GM19240 (cell line): ENCODE results near the gene SS18.
"Not testable (repeated sequence)": the region's sequence is repeated elsewhere in the genome, so short reads cannot be mapped to it uniquely, and the experiment has no call there.

Experiments used
- DNase-seq: peaks from one replicate; pipeline ENCODE4 v3.0.0; 2011; ENCODE audit warnings: low spot score; ENCODE audit not compliant: insufficient read length

Gene SS18, protein sequence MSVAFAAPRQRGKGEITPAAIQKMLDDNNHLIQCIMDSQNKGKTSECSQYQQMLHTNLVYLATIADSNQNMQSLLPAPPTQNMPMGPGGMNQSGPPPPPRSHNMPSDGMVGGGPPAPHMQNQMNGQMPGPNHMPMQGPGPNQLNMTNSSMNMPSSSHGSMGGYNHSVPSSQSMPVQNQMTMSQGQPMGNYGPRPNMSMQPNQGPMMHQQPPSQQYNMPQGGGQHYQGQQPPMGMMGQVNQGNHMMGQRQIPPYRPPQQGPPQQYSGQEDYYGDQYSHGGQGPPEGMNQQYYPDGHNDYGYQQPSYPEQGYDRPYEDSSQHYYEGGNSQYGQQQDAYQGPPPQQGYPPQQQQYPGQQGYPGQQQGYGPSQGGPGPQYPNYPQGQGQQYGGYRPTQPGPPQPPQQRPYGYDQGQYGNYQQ

DNA sequence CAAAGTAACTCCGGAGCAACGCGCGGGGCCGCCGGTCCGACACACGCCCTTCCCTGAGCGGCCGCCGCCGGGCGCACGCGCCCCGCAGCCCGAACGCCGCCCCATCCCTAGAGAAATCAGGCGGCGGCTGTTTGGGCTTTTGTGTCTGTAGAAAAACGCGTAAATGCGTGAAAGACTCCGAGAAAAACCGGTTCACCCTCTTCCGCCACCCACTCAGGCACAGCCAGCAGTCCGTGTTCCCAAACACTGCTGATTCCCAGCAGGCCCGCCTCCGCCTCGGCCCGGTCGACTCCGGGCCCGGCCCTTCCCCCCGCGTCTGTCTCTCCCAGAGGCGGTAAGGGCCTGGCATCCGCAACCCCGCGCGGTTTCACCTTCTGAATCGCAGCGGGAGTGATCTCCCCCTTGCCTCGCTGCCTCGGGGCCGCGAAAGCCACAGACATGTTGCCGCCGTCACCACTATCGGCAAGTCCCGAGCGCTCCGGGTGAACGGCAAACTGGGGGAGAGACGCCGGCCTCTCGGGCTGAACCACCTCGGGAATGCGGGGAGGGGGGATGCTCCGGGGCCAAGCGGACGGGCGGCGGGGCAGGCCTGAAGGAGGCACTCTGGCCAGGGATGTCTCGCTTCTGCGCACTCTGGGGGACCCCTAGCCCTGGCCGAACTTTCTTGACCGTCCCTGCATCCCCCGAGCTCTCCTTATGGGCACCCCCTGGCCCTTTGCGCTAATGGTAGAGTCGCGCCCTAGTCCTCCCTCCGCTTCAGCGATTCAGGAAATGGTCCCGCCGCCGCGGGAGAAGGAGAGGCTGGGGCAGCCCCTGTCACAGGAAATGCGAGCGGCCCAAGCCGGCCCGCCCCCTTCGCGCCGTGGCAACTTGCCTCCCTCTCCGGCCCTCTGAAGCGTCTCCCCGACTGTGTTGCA is at the start of gene SS18:
Gene SS18 (minus strand): TSS at position 484 of the 917 bp plus-strand sequence. CDS start 44 bp downstream, at position 440.
- peak; percentile 61 for DNase-seq

DNA sequence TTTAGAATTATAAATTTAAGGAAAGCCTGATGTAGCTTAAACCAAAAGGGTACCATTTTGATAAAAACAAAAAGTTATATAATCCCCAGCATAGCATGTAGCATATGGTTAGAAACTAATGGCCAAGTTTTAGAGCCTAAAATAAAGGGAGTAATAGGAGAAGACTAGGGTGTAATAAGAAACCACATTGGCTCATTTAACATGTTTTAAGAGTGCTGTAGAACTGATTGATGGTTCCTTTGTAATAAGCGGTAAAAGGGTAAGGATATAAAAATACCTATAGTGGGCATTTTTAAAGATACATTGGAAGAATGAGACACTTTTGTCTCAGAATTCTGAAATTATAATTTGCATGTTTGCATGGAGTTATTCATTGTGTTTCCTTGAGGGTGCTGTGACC is 45.1 kb upstream of the SS18 start:
- DNase-seq = no peak

DNA sequence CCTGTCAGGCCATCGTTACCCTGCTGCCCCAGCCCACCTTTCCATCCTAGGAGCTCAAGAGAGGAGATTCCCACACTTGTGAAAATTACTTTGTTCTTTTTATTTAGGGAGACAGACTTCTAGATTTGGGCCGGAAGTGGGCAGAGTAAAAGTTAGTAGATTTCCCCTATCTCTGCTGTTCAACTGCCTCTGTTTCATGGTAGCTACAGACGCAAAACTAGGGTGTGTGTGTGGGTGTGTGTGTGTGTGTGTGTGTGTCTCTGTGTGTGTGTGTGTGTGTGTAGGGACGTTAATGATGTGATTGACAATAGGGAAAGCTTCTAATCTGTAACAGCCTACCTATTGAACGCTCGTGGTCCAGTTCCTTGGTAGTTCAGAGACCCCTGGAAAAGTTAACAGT is 43.7 kb upstream of the SS18 start:
- DNase-seq = no peak

DNA sequence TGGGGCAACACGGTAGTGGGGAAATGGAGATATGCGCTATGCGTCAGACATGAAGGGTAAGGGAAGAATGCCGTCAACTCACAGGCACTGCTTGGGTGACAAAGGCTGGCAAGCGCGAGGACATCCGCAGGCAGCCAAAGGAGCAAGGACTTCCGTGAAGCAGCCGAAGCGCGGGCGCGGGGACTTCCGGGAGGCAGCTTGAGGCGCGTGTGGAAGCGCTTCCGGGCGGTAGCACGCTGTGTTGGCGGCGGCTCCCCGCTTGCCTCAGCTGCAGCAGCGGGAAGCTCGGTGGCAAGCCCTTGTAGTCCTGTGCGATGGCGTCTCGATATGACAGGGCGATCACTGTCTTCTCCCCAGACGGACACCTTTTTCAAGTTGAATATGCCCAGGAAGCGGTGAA is 43.2 kb upstream of the SS18 start, which contains the start of gene PSMA8:
Gene PSMA8 (plus strand): TSS at position 218 of the 400 bp plus-strand sequence. CDS start 97 bp downstream, at position 315.
- no peak for DNase-seq

DNA sequence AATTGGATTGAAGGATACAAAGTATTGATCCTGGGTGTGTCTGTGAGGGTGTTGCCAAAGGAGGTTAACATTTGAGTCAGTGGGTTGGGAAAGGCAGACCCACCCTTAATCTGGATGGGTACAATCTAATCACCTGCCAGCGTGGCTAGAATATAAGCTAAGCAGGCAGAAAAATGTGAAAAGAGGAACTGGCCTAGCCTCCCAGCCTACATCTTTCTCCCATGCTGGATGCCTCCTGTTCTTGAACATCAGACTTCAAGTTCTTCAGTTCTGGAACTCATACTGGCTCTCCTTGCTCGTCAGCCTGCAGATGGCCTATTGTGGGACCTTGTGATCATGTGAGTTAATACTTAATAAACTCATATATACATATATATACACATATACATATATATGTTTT is 37.8 kb upstream of the SS18 start:
- DNase-seq = not testable (repeated sequence)

DNA sequence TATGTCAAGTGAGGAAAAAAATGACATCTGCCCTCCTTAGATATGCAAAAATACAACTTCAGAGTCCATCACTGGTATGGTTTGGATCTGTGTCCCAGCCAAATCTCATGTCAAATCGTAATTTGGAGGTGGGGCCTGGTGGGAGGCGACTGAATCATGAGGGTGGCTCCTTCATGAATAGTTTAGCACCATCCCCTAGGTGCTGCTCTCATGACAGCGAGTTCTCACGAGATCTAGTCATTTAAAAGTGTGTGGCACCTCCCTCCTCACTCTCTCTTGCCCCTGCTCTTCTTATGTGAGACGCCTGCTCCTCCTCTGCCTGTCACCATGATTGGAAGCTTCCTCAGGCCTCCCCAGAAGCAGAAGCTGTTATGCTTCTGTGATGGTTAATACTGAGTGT is 37.4 kb upstream of the SS18 start:
- DNase-seq = no peak

DNA sequence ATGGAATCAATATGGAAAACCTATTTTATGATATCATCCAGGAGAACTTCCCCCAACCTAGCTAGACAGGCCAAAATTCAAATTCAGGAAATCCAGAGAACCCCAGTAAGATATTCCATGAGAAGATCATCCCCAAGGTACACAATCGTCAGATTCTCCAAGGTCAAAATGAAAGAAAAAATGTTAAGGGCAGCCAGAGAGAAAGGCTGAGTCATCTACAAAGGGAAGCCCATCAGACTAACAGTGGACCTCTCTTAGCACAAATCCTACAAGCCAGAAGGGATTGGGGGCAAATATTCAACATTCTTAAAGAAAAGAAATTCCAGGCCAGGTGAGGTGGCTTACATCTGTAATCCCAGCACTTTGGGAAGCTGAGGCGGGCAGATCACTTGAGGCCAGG is 31.6 kb upstream of the SS18 start:
- not testable (repeated sequence) for DNase-seq

DNA sequence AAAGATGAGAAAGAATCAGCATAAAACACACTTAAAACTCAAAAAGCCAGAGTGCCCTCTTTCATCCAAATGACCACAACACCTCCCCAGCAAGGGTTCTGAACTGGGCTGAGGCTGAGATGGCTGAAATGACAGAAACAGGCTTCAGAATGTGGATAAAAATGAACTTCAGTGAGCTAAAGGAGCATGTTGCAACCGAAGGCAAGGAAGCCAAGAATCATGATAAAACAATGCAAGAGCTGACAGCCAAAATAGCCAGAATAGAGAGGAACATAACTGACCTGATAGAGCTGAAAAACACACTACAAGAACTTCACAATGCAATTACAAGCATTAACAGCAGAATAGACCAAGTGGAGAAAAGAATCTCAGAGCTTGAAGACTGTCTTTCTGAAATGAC is 31.1 kb upstream of the SS18 start:
- DNase-seq = no peak

DNA sequence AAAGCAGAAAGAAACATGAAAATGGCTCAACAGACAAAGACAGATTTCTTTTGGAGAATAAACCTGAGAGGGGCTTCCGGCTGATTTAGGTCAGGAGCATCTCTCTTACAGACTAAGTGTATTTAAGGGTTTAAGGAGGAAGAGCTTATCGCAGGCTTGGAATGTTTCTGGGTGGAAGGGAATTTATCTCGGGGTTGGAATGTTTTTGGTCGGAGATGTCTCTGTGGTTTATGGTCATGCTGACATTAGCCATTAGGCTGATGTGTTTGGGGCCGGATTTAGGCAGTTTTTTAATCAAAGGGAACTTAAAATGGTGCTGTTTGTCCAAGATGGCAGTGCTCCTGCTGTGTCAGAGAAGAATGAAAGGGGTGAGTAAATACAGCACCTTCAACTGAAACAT is 28.8 kb upstream of the SS18 start:
- DNase-seq = no peak

DNA sequence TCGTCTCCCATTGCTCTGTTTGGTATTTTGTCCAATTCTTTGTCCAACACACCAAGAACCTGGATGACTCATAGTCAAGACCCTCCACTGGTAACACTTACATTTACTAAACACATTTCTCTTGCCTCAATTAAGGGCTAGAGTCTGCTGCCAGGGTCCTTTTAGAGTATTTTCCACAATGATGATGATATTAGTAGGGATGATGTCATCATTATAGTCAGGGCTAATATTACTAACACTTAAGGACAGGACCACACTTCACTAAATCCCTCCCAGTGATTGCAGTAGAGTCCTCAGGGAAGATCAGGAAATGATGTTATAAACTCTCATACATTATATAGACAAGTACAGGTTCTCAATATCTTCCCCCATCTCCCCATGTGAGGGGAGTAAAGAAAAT is 13.6 kb upstream of the SS18 start:
- DNase-seq = no peak

DNA sequence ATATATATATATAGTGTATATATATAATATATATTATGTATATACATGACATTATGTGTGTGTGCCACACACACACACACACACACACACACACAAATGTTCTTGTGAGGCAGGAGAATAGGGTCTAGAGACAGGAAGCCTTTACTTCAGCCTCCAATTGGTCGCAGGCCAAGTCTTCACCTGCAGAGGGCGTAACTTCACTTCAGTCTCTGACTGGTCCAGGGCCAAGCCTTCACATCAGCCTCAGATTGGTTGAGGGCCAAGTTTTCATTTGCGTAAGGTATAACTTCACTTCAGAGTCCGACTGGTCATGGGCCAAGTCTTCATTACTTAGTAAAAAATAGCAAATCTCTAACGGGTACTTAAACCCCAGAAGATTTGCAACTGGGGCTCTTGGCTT is 13.2 kb upstream of the SS18 start:
- DNase-seq = no peak

DNA sequence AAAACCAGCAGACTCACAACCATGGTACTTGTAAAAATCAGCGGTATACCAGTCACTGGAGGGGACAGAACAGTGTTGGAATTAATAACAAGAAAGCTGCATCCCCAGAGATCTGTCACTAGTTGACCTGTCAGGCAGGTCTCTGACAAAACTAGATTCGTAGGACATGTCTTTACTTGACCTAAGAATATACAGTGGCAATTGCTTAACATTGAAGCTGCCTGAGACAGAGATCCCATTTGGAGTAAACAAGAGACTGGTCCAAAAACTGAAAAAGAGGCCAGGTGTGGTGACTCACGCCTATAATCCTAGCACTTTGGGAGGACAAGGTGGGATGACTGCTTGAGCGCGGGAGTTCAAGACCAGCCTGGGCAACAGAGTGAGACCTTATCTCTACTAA is 7.2 kb upstream of the SS18 start:
- DNase-seq = no peak

DNA sequence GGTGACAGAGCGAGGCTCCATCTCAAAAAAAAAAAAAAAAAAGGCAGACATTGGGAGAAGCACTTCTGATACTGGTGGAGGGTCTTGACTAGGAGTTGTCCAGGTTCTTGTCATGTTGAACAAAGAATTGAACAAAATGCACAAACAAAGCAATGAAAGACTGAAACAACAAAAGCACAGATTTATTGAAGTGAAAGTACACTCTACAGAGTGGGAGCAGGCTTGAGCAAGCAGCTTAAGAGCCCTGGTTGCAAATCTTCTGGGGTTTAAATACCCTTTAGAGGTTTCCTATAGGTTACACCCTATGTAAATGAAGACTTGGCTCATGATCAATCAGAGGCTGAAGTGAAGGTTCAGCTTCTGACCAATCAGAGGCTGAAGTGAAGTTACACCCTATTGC is 6.4 kb upstream of the SS18 start:
- no peak for DNase-seq

DNA sequence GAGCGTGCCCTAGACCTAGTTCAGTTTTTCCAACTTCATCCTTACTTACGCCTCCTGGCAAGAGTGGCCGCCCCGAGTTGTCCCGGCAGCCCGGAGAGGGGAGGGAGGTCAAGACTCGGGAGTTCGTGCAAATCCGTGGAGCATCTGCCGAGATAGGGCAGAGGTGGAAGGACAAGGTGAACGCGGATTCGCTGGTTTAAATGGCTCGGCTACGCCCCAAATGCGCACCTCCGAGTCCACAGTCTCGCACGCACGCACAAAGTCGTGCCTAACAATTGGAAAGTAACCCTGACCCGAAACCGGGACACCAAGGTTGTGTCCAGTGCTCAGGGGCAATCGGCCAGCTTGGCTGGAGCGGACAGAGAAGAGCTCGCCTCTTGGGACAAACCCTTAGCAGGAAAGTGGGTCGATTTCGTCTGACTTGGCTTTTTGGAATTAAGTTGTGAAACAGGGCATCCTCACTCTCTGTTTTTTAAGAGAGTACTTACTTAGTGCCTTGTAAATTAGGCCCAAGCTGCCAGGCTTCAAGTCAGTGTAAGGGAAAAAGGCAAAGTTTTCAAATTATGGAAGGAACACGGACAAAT is 726 bp upstream of the SS18 start:
- DNase-seq = peak; percentile 24

DNA sequence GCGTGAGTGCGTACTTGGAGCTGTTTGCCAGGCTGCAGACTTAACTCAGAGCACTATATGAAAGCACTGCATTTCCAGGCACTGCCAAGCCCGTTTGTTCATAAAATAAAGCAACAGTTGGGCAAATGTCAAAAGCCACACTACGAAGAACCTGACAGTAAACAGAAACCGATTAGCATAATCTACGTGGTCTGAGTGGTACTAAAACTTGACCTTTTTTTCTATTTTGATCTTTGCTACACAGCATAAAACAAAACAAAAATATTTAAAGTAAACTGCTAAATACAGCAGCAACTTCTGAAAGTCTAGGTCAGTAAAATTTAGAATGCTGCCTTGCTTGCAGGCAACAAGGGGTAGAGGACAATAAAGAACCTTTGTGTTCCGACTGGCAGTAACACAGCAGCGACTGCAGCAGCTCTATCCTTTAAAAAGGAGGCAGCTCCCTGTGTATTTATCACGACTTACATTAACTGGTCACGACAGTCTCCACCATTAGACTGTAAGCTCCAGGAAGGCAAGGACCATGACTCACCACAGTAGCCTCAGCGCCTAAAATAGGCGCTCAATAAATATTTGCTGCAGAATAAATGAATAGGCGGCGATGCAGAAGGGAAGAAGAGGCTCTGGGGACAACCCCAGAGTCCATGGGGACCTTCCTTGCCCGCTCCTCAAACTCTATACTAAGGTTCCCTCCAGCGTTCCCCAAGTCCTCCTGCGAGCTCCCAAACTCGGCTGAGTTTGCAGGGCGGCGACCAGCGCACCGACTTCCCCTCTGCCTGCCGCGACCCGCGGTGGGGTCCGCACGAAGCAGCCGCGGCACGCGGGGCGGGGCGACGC is 902 bp downstream of the SS18 start:
- DNase-seq = no peak

DNA sequence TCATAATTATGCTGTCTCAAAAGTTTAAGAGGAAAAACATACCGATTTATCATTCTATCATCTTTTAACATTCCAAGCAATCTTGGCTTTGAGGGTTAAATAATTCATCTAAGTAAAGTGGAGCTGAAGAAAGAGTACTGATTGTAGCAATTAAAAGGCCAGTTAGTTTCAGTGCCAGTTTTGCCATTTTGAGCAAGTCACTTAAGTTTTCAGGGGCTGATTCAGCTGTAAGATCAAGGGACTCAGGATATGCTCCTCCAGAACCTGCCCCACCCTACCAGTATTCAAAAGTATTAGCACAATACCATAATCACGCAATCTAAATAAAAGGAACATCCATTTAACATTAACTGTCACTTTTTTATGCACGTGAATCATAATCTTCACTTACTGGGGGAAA is 1.9 kb downstream of the SS18 start:
- no peak for DNase-seq

DNA sequence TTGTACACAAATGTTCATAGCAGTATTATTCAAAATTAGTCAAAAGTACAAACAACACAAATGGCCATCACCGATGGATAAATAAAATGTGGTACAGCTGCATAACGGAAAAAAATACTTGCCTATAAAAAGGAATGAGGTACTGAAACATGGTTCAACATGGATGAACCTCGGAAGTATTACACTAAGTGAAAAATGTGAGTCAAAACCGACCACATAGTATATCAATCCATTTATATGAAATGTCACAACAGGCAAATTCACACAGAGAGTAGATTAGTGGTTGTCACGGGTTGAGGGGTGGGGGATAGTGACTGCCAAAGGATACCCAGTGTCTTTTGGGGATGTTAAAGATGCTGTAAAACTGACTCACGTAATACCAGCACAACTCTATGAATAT is 3.5 kb downstream of the SS18 start:
- no peak for DNase-seq

DNA sequence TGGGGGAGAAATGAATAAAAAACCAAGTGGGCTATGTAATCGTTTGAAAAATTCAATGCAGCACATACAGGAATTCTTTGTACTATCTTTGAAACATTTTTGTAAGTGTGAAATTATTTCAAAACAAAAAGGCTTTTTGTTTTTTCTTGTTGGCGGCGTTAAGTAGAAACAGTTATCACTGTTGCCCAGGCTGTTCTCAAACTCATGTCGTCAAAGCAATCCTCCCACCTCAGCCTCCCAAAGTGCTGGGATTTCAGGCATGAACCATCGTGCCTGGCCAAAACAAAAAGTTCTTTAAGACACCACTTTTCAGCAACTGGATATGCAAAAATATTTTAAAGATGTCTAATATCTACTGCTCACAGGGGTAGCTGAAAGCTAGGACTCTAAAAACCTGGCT is 5.4 kb downstream of the SS18 start:
- no peak for DNase-seq

DNA sequence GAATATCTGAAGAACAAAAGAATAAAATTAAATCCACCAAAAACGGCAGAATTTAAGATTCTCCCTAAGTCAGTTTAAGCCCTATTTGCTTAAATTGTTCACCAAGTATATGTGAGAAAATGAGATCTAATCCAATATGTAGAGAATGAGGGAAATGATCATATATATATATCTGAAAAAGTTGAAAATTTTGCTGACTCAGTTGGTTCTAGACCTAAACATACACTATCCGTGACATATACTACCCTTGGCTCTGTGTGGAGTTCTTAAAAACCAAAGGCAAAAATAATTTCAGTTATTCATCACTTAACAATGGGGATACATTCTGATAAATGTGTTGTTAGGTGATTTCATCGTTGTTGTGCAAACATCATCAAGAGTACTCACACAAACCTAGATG is 7.3 kb downstream of the SS18 start:
- no peak for DNase-seq

DNA sequence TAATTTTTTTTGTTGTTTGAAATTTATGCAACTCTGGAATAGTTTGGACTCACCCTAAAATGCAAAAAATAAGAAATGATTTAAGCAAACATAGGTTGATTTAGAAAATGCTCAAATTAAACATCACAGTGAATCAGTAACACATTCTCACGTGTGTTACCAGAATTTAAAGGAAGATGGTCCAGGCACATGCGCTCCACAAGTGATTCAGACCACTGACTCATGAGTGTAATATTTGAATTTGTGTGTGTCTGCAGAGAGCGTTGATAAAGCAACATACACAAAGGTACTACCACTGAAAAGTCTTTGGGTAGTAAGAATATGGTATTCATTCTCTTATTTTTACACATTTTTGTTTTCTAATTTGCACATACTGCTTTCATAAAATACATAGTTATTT is 7.9 kb downstream of the SS18 start:
- no peak for DNase-seq

DNA sequence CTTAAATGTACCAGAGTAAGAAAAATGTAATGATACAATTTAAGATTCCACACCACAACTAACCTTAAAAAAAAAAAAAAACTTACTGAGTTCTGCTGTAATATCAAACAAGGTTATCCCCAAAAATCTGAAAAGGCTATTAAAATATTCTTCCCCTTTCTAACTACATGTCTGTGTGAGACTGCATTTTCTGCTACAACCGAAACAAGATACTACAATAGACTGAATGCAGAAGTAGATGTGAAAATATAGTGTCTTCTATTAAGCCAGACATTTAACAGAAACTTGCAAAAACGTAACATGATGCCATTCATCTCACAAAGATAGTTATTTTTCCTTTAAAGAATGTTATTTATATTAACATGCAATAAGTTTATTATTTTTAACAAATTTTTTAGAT is 16.2 kb downstream of the SS18 start:
- DNase-seq = no peak
